Suprapubic skin (tissue), 3 donors: ENCODE measurements around the gene DNAH9.

Experiments
- CTCF ChIP-seq, 2 donors: fragments of 200-600 bp in 1 of 2; fragments of 450-650 bp in 1 of 2; sonication (generic) in 1 of 2; IDR thresholded peaks; one replicate each; pipeline ENCODE4 v1.5.1; 2016 to 2019; ENCODE audit warnings: antibody characterized with exemption in 2 of 2, mild to moderate bottlenecking in 1 of 2, moderate library complexity in 1 of 2
- POLR2A ChIP-seq, 2 donors: fragments of 450-650 bp; IDR thresholded peaks; one replicate each; pipeline ENCODE4 v1.6.1; 2017; ENCODE audit warnings: antibody characterized with exemption in 2 of 2, mild to moderate bottlenecking in 2 of 2, moderate library complexity in 2 of 2

- TF ChIP-seq CTCF (IDR thresholded peaks at IDR 0.05) (no peak), POLR2A (IDR thresholded peaks at IDR 0.05) (no peak)
Observed at GRCh38 chr17:11954936-11955335, 356.7 kb downstream of the DNAH9 start.
